Measurements from ENCODE around the gene TJP1. TPM values are rescaled to one million over a fixed set of nuclear protein-coding genes. Genes with fewer than 3 reads are reported as not detected.

Gene TJP1
- total RNA-seq, 2 donors from 2014 or later, result 47.2 to 70.1 TPM

- no peaks in the 10 kb centered on the region for H3K9me3 ChIP-seq
- H3K36me3 ChIP-seq, result no peaks in the 10 kb centered on the region
- H3K27me3 ChIP-seq, result no peaks in the 10 kb centered on the region
- DNase-seq, result no peak
- no peak overlapping the region for H3K27ac ChIP-seq
- intact Hi-C loops (cut with DNase I), result no loop called here
- no peak overlapping the region for H3K9ac ChIP-seq (ENCODE audit: low read depth in 2 of 2, low read length in 2 of 2)
- TF ChIP-seq CTCF (IDR thresholded peaks at IDR 0.05), result no peak
- H3K4me1 ChIP-seq, result no peaks in the 10 kb centered on the region
- H3K4me3 ChIP-seq, result no peak overlapping the region
Measured at GRCh38 chr15:29859293-29859692, 37.0 kb upstream of the TJP1 start.

- intact Hi-C loops (cut with DNase I), result no loop called here
- H3K9me3 ChIP-seq, result no peaks in the 10 kb centered on the region
- no peaks in the 10 kb centered on the region for H3K27me3 ChIP-seq
- no peaks in the 10 kb centered on the region for H3K4me1 ChIP-seq
- H3K4me3 ChIP-seq, result no peak overlapping the region
- no peaks in the 10 kb centered on the region for H3K36me3 ChIP-seq
- no peak for TF ChIP-seq CTCF (IDR thresholded peaks at IDR 0.05)
- no peak overlapping the region for H3K9ac ChIP-seq (ENCODE audit: low read depth in 2 of 2, low read length in 2 of 2)
- no peak overlapping the region for H3K27ac ChIP-seq
- no peak for DNase-seq
Measured at GRCh38 chr15:29857221-29857789, 35.0 kb upstream of the TJP1 start.

GRCh38 chr15:29854413-29854812, 32.1 kb upstream of the TJP1 start:
- Histone ChIP-seq H3K27me3 (no peaks in the 10 kb centered on the region), H3K36me3 (no peaks in the 10 kb centered on the region), H3K9me3 (no peaks in the 10 kb centered on the region), H3K4me1 (no peaks in the 10 kb centered on the region), H3K9ac (ENCODE audit: low read depth in 2 of 2, low read length in 2 of 2) (no peak overlapping the region), H3K27ac (no peak overlapping the region), H3K4me3 (no peak overlapping the region)
- DNase-seq, result no peak
- intact Hi-C loops (cut with DNase I), result no loop called here
- no peak for TF ChIP-seq CTCF (IDR thresholded peaks at IDR 0.05)

- TF ChIP-seq CTCF (IDR thresholded peaks at IDR 0.05), result no peak
- H3K9me3 ChIP-seq, result no peaks in the 10 kb centered on the region
- no peaks in the 10 kb centered on the region for H3K4me1 ChIP-seq
- intact Hi-C loops (cut with DNase I), result no loop called here
- H3K27ac ChIP-seq, result no peak overlapping the region
- H3K27me3 ChIP-seq, result no peaks in the 10 kb centered on the region
- DNase-seq, result no peak
- no peak overlapping the region for H3K9ac ChIP-seq (ENCODE audit: low read depth in 2 of 2, low read length in 2 of 2)
- H3K4me3 ChIP-seq, result no peak overlapping the region
- H3K36me3 ChIP-seq, result no peaks in the 10 kb centered on the region
Measured at GRCh38 chr15:29853211-29853987, 31.1 kb upstream of the TJP1 start.

- H3K27me3 ChIP-seq, result no peaks in the 10 kb centered on the region
- intact Hi-C loops (cut with DNase I), result no loop called here
- no peak overlapping the region for H3K27ac ChIP-seq
- no peak overlapping the region for H3K4me3 ChIP-seq
- no peaks in the 10 kb centered on the region for H3K9me3 ChIP-seq
- no peaks in the 10 kb centered on the region for H3K4me1 ChIP-seq
- TF ChIP-seq CTCF (IDR thresholded peaks at IDR 0.05), result no peak
- DNase-seq, result no peak
- no peak overlapping the region for H3K9ac ChIP-seq (ENCODE audit: low read depth in 2 of 2, low read length in 2 of 2)
- no peaks in the 10 kb centered on the region for H3K36me3 ChIP-seq
Measured at GRCh38 chr15:29852201-29852600, 29.9 kb upstream of the TJP1 start.

Data from colonic mucosa (tissue), 4 donors.